Measurements from ENCODE around the gene MICU1. TPM values are rescaled to one million over a fixed set of nuclear protein-coding genes. Genes with fewer than 3 reads are reported as not detected.
A peak's percentile ranks its signal among the peaks of the same experiment; 100 is the strongest.

The MICU1 gene
- total and polyA plus RNA-seq, 2 of the 13 experiments (the other 11 are each of a cell fraction or from before 2014, with no cell fraction given): 32.5 to 56.1 TPM

GRCh38 chr10:72364239-72364777, 261.6 kb downstream of the MICU1 start (continued):
- TF ChIP-seq USF2 (IDR thresholded peaks at IDR 0.05; ENCODE audit: low read depth, low read length) (no peak), USF2 (CRISPR knock-in tag; IDR thresholded peaks at IDR 0.05; ENCODE audit: borderline replicate concordance) (no peak), MNT (IDR thresholded peaks at IDR 0.05) (no peak), E2F5 (CRISPR knock-in tag; conservative IDR thresholded peaks at IDR 0.05) (no peak), CERS6 (CRISPR knock-in tag; IDR thresholded peaks at IDR 0.05) (no peak), ZNF746 (CRISPR knock-in tag; IDR thresholded peaks at IDR 0.05) (no peak), ARNT2 (CRISPR knock-in tag; IDR thresholded peaks at IDR 0.05; ENCODE audit: low read depth) (no peak), ZNF20 (CRISPR knock-in tag; IDR thresholded peaks at IDR 0.05) (no peak), SP1 (IDR thresholded peaks at IDR 0.05) (no peak), SP1 (CRISPR knock-in tag; IDR thresholded peaks at IDR 0.05) (no peak), MTF2 (CRISPR knock-in tag; IDR thresholded peaks at IDR 0.05; ENCODE audit: borderline replicate concordance) (no peak), EP300 (IDR thresholded peaks at IDR 0.05; ENCODE audit: low read depth in 2 of 2, low read length in 2 of 2) (no peak), EP300 (CRISPR knock-in tag; IDR thresholded peaks at IDR 0.05; ENCODE audit: borderline replicate concordance) (no peak), JDP2 (CRISPR knock-in tag; IDR thresholded peaks at IDR 0.05; ENCODE audit: borderline replicate concordance) (no peak), ZNF552 (CRISPR knock-in tag; IDR thresholded peaks at IDR 0.05; ENCODE audit: borderline replicate concordance) (no peak), ZMYM4 (CRISPR knock-in tag; IDR thresholded peaks at IDR 0.05) (0 out of 2 replicates have a peak, but pooled peaks have one; percentile 36), SMARCC2 (IDR thresholded peaks at IDR 0.05) (no peak), MTERF4 (CRISPR knock-in tag; IDR thresholded peaks at IDR 0.05) (no peak), ZFX (CRISPR knock-in tag; IDR thresholded peaks at IDR 0.05; ENCODE audit: low read depth) (peak; percentile 21; the same call in 1 of the 2 replicates), PLRG1 (conservative IDR thresholded peaks at IDR 0.05) (no peak), ZNF780A (CRISPR knock-in tag; IDR thresholded peaks at IDR 0.05) (no peak), NR2F6 (IDR thresholded peaks at IDR 0.05) (no peak), NR2F6 (CRISPR knock-in tag; IDR thresholded peaks at IDR 0.05) (no peak), MATR3 (CRISPR knock-in tag; IDR thresholded peaks at IDR 0.05) (no peak), ZNF431 (CRISPR knock-in tag; IDR thresholded peaks at IDR 0.05; ENCODE audit: borderline replicate concordance, low read depth) (no peak)

All from HepG2 (cell line).